Smooth muscle cell (in vitro differentiated cells): ENCODE measurements around the gene PAQR3. TPM values are rescaled to one million over a fixed set of nuclear protein-coding genes. Genes with fewer than 3 reads are reported as not detected.
"Not testable (repeated sequence)": the region's sequence is repeated elsewhere in the genome, so short reads cannot be mapped to it uniquely, and the experiment has no call there.

ENCODE experiments used
- DNase-seq: peaks from one replicate; lab custom pipeline; 2025; ENCODE audit not compliant: unreplicated experiment; lab: John Stamatoyannopoulos, UW
- H2AFZ ChIP-seq: fragments of 200-600 bp; sonication (generic); 2 replicates; pipeline ENCODE4 v1.6.0; 2016; ENCODE audit warnings: antibody characterized with exemption, low read depth, mild to moderate bottlenecking
- H3F3A ChIP-seq: fragments of 200-600 bp; sonication (generic); 2 replicates; pipeline ENCODE4 v1.6.0; 2017; ENCODE audit warnings: antibody characterized with exemption, low read depth
- H3K27ac ChIP-seq: fragments of 200-600 bp; sonication (generic); 2 replicates; pipeline ENCODE4 v1.5.1; 2016; ENCODE audit warnings: low read depth, mild to moderate bottlenecking
- H3K27me3 ChIP-seq: fragments of 200-600 bp; sonication (generic); 2 replicates; pipeline ENCODE4 v1.6.1; 2016; ENCODE audit warnings: low read depth, mild to moderate bottlenecking
- H3K36me3 ChIP-seq: fragments of 200-600 bp; sonication (generic); 2 replicates; pipeline ENCODE4 v1.5.1; 2016; ENCODE audit warnings: low read depth
- H3K4me1 ChIP-seq: fragments of 200-600 bp; sonication (generic); 2 replicates; pipeline ENCODE4 v1.5.1; 2016; ENCODE audit warnings: low read depth
- H3K4me2 ChIP-seq: fragments of 200-600 bp; sonication (generic); 2 replicates; pipeline ENCODE4 v1.6.0; 2016; ENCODE audit warnings: mild to moderate bottlenecking
- H3K4me3 ChIP-seq: fragments of 200-600 bp; sonication (generic); 2 replicates; pipeline ENCODE4 v1.5.1; 2016; ENCODE audit warnings: mild to moderate bottlenecking
- H3K79me2 ChIP-seq: fragments of 200-600 bp; sonication (generic); 2 replicates; pipeline ENCODE4 v1.6.0; 2016; ENCODE audit warnings: low read depth, mild to moderate bottlenecking
- H3K9ac ChIP-seq: fragments of 200-600 bp; sonication (generic); 2 replicates; pipeline ENCODE4 v1.6.0; 2016; ENCODE audit warnings: low read depth
- H3K9me3 ChIP-seq: fragments of 200-600 bp; sonication (generic); replicated peaks from 2 replicates; pipeline ENCODE4 v1.5.1; 2016; ENCODE audit warnings: low read depth
- H4K20me1 ChIP-seq: fragments of 200-600 bp; sonication (generic); 2 replicates; pipeline ENCODE4 v1.6.0; 2016; ENCODE audit warnings: low read depth
- CTCF ChIP-seq: fragments of 200-600 bp; sonication (generic); IDR thresholded peaks from 2 replicates; pipeline ENCODE4 v1.5.1; 2017; ENCODE audit warnings: borderline replicate concordance, mild to moderate bottlenecking, antibody characterized with exemption; ENCODE audit not compliant: insufficient read depth, poor library complexity, severe bottlenecking
- WGBS: methylation state at CpG from one replicate; pipeline ENCODE4 v1.1.7; 2016; ENCODE audit warnings: low lambda C conversion rate; 5-methylcytosine and 5-hydroxymethylcytosine counted together
- polyA plus RNA-seq: library from polyadenylated mRNA; unstranded; fragments of >200 nt; fragmentation: Nextera tagmentation; extraction: Ambion mirVana; gene quantifications from 2 replicates; pipeline ENCODE4 v1.2.1, GENCODE V29; 2016
- total RNA-seq: library from RNA; depleted of rRNA; stranded (reverse); fragments of >200 nt; gene quantifications from 2 replicates; pipeline ENCODE4 v1.2.3, GENCODE V29; 2014

The PAQR3 gene
- total and polyA plus RNA-seq, 2 experiments from 2014 or later: 10.8 to 20.4 TPM

GRCh38 chr4:78878031-78878430 lies 61.2 kb downstream of the PAQR3 start:
- H4K20me1 ChIP-seq: no peaks in the 10 kb centered on the region
- 97% methylated on average over 1 of the region's 1 CpG for WGBS
- H3K79me2 ChIP-seq: no peaks in the 10 kb centered on the region
- no peak overlapping the region for H3K4me3 ChIP-seq
- no peak overlapping the region for H2AFZ ChIP-seq
- peaks cover 11% of the 10 kb centered on the region for H3K36me3 ChIP-seq
- DNase-seq: no peak
- H3K27me3 ChIP-seq: no peaks in the 10 kb centered on the region
- H3K9me3 ChIP-seq: no peaks in the 10 kb centered on the region
- H3F3A ChIP-seq: no peaks in the 10 kb centered on the region
- no peak overlapping the region for H3K4me2 ChIP-seq
- no peaks in the 10 kb centered on the region for H3K4me1 ChIP-seq
- no peak overlapping the region for H3K9ac ChIP-seq
- no peak overlapping the region for H3K27ac ChIP-seq
- no peak for TF ChIP-seq CTCF

- Histone ChIP-seq H3K79me2 (no peaks in the 10 kb centered on the region), H3K9me3 (no peaks in the 10 kb centered on the region), H3K4me2 (no peak overlapping the region), H3K36me3 (peaks cover 20% of the 10 kb centered on the region), H3K4me1 (no peaks in the 10 kb centered on the region), H3F3A (no peaks in the 10 kb centered on the region), H3K27ac (no peak overlapping the region), H3K9ac (no peak overlapping the region), H4K20me1 (no peaks in the 10 kb centered on the region), H3K27me3 (no peaks in the 10 kb centered on the region), H2AFZ (no peak overlapping the region), H3K4me3 (no peak overlapping the region)
- no peak for TF ChIP-seq CTCF
- DNase-seq: no peak
- WGBS: 85% methylated on average over 5 of the region's 5 CpGs
Observed at GRCh38 chr4:78876568-78877320, 62.5 kb downstream of the PAQR3 start.

GRCh38 chr4:78870056-78870455 lies 69.2 kb downstream of the PAQR3 start:
- Histone ChIP-seq H3K36me3 (peaks cover 24% of the 10 kb centered on the region), H4K20me1 (no peaks in the 10 kb centered on the region), H3K27me3 (no peaks in the 10 kb centered on the region), H3K79me2 (no peaks in the 10 kb centered on the region), H3F3A (no peaks in the 10 kb centered on the region), H3K9me3 (no peaks in the 10 kb centered on the region), H3K4me1 (no peaks in the 10 kb centered on the region), H3K4me3 (no peak overlapping the region), H3K4me2 (no peak overlapping the region), H3K9ac (no peak overlapping the region), H3K27ac (no peak overlapping the region), H2AFZ (no peak overlapping the region)
- no peak for DNase-seq
- TF ChIP-seq CTCF: no peak

- not testable (repeated sequence) for H3F3A ChIP-seq, H3K27ac ChIP-seq, H2AFZ ChIP-seq, H3K9me3 ChIP-seq, DNase-seq, H3K4me1 ChIP-seq, H3K9ac ChIP-seq, H3K4me2 ChIP-seq, H4K20me1 ChIP-seq, H3K27me3 ChIP-seq, H3K4me3 ChIP-seq, H3K79me2 ChIP-seq
- WGBS: 98% methylated on average over 5 of the region's 5 CpGs
- H3K36me3 ChIP-seq: peaks cover 20% of the 10 kb centered on the region
Observed at GRCh38 chr4:78868712-78869111, 70.5 kb downstream of the PAQR3 start.
